GM12865 (cell line): ENCODE measurements around the gene SEMA5B.

Experiments used
- DNase-seq: peaks from one replicate; pipeline ENCODE4 v3.0.0; 2010; ENCODE audit warnings: low read depth
- H3K4me3 ChIP-seq: 2 replicates; pipeline ENCODE4 v1.5.1; 2011; ENCODE audit warnings: mild to moderate bottlenecking, low read depth, low read length, control low read depth
- TF ChIP-seq, protein P1 (sequence below): IDR thresholded peaks from 2 replicates; pipeline ENCODE4 v1.5.1; 2011; ENCODE audit warnings: low read length, control low read depth, low read depth, inconsistent platforms; ENCODE audit not compliant: insufficient read depth; ENCODE audit errors: missing control alignments

SEMA5B gene, protein sequence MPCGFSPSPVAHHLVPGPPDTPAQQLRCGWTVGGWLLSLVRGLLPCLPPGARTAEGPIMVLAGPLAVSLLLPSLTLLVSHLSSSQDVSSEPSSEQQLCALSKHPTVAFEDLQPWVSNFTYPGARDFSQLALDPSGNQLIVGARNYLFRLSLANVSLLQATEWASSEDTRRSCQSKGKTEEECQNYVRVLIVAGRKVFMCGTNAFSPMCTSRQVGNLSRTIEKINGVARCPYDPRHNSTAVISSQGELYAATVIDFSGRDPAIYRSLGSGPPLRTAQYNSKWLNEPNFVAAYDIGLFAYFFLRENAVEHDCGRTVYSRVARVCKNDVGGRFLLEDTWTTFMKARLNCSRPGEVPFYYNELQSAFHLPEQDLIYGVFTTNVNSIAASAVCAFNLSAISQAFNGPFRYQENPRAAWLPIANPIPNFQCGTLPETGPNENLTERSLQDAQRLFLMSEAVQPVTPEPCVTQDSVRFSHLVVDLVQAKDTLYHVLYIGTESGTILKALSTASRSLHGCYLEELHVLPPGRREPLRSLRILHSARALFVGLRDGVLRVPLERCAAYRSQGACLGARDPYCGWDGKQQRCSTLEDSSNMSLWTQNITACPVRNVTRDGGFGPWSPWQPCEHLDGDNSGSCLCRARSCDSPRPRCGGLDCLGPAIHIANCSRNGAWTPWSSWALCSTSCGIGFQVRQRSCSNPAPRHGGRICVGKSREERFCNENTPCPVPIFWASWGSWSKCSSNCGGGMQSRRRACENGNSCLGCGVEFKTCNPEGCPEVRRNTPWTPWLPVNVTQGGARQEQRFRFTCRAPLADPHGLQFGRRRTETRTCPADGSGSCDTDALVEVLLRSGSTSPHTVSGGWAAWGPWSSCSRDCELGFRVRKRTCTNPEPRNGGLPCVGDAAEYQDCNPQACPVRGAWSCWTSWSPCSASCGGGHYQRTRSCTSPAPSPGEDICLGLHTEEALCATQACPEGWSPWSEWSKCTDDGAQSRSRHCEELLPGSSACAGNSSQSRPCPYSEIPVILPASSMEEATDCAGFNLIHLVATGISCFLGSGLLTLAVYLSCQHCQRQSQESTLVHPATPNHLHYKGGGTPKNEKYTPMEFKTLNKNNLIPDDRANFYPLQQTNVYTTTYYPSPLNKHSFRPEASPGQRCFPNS

DNA sequence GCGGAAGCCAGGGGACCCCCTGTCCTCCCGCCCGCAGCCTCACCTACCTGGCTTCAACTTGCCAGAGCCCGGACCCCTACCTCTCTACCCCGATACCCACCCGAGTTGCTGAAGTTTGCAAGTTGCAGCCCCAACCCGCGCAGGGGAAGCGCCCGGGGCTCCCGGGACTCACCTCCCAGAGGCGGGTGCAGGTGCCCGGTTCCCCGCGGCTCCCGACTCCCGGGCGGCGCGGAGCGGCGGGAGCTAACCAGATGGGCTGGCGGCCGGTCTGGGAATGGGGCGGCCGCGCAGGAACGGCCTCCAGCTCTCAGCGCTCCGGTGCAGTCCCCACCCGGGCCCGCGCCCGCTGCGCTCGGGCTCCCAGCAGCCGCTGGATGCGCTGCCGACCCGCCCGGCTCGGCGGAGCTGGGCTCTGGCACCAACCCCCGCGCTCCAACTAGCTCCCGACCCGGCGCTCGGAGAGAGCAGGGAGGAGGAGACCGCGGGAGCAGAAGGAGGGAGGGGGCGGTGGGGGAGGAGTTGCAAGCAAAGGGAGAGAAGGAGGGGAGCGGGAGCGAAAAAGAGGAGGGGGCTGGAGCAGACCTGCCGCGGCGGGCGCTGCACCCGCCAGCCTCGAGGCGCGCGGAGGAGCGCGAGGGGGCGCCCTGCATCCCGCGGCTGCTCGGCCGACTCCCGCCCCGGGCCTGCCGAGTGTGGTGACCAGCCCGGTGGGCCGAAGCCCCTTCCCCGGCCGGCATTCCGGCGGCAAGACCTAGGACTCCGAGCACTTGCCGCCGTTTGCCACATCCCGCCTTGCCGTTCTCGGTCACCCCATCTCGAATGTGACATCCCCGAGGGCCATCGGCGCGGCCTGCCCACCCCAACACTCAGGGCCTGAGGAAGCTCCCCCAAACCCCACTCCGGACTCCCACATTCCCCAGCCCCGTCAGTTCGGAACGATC is at the start of gene SEMA5B:
Gene SEMA5B (minus strand): TSS at position 472 of the 941 bp plus-strand sequence. CDS start 66,500 bp downstream, outside the sequence.
- no peak for DNase-seq
- TF ChIP-seq, protein P1, sequence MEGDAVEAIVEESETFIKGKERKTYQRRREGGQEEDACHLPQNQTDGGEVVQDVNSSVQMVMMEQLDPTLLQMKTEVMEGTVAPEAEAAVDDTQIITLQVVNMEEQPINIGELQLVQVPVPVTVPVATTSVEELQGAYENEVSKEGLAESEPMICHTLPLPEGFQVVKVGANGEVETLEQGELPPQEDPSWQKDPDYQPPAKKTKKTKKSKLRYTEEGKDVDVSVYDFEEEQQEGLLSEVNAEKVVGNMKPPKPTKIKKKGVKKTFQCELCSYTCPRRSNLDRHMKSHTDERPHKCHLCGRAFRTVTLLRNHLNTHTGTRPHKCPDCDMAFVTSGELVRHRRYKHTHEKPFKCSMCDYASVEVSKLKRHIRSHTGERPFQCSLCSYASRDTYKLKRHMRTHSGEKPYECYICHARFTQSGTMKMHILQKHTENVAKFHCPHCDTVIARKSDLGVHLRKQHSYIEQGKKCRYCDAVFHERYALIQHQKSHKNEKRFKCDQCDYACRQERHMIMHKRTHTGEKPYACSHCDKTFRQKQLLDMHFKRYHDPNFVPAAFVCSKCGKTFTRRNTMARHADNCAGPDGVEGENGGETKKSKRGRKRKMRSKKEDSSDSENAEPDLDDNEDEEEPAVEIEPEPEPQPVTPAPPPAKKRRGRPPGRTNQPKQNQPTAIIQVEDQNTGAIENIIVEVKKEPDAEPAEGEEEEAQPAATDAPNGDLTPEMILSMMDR, result peak; percentile 22
- H3K4me3 ChIP-seq, result peak within 1 kb of the TSS; percentile 32

DNA sequence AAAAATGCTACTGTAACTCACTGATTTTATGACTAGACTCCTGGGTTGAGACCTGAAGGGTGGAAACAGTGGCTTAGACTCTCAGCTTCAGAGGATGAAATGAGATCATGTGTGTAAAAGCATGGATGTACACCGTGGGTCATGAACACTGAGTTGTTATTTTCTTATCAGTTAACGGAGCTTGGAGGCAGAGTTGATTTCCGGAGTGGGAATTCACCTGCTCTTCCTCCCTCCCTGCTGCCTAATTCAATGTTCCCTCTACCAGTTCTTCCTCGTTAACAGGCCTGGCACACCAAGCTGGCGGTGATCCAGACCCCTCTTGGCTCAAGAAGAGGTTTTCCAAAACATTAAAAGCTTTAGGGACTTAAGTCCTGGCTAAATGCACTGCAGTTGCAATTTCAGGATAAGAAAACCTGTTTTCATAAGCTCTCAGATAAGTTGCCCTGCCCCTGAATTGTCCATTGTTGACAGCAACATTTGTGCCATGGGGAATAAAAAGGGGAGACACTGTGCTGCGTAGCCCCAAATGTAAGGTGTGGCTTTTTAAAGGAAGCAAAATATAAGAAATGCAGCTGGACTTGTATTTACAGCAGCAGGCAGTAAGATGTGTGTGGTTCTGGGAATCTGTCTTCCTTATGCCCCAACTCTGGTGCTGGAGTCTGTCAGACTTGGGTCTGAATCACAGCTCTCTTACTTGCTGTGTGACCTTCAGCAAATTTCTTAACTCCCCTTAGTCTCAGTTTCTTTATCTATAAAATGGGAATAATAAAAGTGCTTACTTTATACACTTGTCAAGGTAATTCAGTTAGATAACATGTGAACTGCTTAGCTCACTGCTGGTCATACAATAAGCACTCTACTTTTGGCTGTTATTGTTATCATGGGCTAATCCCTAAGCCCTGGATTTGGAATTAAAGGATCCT is 49.2 kb upstream of the SEMA5B start:
- TF ChIP-seq, protein P1, result no peak
- no peak for DNase-seq
- H3K4me3 ChIP-seq, result no peak overlapping the region

DNA sequence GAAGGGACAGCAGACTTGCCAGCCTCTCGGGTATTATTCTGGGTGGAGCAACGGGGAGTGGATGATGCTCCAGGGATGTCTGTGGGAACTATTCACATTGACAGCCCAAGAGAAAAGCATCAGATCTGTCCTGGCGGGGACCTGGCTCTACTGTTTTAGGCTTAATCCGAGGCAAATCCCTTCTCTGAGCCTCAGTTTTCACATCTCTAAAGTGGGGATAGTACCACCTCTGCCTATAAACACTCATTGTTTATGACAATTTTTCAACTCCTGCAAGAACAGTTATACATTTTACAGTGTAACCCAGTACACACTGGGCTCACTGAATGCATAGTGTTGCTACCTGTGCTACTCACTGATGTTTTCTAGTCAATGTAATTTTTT is 48.5 kb upstream of the SEMA5B start:
- TF ChIP-seq, protein P1, result no peak
- no peak for DNase-seq

DNA sequence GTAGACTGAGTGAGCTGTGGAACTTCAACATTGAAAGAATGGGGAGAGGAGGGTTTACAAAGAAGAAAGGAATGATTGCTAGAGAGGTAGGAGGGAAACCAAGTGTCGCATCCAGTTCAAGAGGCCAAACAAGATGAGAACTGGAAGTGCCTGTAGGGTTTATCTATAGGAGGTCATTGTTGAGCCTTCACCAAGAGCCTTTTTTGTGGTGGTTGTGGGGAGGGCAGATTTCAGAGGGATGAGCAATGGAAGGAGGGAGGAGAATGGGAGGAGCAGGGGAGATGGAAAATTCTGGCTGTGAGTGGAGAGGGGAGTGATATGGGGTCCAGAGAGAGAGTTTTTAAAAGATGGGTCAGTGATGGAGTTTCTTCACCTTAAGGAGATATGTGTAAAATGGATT is 47.8 kb upstream of the SEMA5B start:
- no peak overlapping the region for H3K4me3 ChIP-seq
- TF ChIP-seq, protein P1, result no peak
- DNase-seq, result no peak

More for the DNA sequence above, 48.5 kb upstream of the SEMA5B start:
- H3K4me3 ChIP-seq, result no peak overlapping the region

DNA sequence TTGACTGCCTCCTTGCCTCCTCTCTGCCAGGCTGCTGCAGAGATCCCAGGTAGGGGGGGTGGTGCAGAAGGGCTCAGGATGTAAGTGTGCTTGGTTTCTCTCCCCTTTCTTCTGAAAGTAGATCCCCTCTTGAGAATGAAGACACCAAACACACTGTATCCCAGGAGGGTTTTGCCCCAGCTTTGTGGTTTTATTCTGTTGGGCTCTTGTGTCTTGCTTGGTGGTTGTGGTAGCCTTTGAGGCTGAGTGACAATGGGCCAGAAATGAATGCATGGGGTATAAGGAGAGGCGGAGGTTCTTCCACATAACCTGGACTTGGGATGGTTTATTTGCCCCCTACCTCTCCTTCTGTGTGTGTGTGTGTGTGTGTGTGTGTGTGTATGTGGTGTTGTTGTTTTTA is 45.0 kb upstream of the SEMA5B start:
- peak; percentile 13 for DNase-seq
- TF ChIP-seq, protein P1, result no peak
- H3K4me3 ChIP-seq, result no peak overlapping the region
